Hippocampal formation (tissue), 2 donors: ENCODE data around the gene ASS1.

ENCODE experiments used
- DNase-seq, 2 donors: peaks; one replicate each; lab custom pipeline; 2025; lab: John Stamatoyannopoulos, UW

ASS1 gene

DNA sequence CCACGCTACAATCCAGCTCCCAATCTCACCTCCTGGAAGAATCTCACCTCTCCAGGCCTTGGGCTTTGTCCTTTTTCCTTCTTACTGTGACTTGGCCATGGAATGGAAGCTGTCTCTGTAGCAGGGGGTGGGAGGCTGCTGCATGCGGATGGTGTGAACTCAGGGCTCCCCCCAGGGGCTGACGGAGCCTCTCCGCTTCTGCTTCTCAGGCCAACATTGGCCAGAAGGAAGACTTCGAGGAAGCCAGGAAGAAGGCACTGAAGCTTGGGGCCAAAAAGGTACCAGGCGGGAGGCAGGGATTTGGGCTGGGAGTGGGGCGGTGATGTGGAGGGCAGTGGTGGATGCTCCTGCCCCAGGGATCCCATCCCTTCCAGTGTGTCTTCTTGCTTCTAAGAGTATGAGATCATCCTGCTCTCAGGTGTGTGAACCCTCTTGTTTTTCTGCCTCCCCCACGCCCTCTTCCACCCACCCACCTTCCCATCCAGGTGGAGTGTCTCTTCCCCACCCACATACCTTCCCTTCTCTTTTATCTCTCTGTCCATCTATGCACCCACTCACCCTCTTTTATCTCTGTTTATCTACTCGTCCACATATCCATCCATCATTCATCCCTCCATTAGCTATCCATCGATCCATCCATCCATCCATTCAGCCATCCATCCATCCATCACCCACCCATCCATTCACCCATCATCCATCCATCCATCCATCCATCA is 9.5 kb downstream of the ASS1 start:
- no peak for DNase-seq

DNA sequence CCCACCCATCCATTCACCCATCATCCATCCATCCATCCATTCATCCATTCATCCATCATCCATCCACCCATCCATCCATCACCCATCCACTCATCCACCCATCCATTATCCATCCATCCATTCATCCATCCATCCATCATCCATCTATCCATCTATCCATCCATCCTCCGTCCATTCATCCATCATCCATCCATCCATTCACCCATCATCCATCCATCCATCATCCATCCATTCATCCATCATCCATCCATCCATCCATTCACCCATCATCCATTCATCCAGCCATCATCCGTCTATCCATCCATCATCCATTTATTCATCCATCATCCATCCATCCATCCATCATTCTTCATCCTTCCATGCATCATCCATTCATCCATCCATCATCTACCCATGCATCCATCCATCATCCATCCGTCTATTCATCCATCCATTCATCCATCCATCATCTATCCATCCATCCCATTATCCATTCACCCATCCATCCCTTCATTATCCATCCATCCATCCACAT is 10.1 kb downstream of the ASS1 start:
- DNase-seq, result no peak

DNA sequence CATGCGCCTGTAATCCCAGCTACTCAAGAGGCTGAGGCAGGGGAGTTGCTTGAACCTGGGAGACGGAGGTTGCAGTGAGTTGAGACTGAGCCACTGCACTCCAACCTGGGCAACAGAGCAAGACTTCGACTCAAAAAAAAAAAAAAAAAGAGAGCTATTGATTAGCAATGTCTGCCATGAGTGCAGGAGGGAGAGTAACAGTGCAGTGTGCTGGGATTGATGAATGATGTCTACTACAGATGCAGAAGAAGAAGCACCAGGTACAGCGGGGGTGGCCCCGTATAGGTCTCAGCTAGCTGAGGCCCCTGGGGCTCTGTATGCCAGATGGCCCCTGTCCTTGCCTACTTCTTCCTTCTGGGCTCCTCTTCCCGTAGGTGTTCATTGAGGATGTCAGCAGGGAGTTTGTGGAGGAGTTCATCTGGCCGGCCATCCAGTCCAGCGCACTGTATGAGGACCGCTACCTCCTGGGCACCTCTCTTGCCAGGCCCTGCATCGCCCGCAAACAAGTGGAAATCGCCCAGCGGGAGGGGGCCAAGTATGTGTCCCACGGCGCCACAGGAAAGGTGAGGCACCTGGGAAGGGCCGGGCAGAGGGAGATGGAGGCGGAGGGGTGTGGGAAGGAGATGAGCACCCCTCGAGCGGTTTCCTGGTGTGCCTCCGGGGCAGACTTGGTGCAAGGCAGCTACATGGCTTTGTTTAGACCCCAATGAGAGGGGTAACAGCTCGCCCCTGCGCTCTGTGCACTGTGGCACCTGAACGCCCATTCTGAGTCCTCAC is 13.5 kb downstream of the ASS1 start:
- no peak for DNase-seq

DNA sequence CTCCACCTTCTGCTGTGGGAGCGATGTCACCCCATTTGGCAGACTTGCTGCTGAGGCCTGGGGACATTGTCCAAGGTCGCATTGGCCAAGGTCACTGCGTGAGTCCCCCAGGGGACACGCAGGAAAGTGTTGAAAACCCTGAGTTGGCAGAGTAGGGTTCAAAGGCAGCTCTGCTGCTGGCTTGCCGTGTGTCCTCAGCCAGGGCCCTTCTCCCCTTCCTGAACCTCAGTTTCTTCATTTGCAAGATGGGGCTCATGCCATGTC is 14.0 kb downstream of the ASS1 start:
- DNase-seq, result no peak

GRCh38 chr9:130459151-130459550 is 14.4 kb downstream of the ASS1 start:
- DNase-seq, result no peak

DNA sequence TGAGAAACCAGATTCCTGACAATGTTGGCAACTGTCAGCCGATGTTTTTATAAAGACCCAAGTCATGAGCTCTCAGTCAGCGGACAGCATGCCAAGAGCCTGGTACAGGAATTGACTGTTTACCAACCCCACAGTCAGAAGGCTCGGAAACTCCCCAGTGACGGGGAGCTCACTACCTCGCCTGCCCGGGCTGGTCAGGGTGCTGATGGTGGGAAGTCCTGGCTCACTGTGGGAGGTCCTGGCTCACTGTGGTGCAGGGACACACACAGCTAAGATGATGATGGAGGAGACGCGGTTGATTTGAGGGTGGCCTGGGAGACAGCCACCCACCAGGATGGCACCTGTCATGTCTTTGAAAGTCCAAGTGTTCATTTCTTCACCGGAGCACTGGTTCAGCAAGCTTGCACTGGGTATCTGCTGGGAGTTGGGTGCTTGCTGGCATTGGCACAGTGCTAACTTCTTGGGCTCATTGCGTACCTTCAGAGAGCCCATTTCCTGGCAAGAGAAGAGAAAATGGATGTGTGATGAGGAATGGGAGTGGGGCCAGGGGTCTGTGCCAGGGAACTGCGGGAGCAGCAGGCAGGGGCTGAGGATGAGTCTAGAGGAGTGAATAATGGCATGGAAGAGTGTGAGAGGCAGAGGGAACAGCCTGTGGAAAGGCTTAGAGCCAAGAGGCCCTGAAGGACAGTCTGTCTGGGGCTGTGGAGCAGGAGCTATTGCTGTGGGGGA is 15.3 kb downstream of the ASS1 start:
- no peak for DNase-seq

GRCh38 chr9:130461218-130461630 is 16.5 kb downstream of the ASS1 start:
- DNase-seq, result peak in 1 of 2 donors; percentile 54

GRCh38 chr9:130461731-130462130 is 17.0 kb downstream of the ASS1 start:
- no peak for DNase-seq

- no peak for DNase-seq
These were observed 18.2 kb downstream of the ASS1 start for GRCh38 chr9:130462685-130463540.

DNA sequence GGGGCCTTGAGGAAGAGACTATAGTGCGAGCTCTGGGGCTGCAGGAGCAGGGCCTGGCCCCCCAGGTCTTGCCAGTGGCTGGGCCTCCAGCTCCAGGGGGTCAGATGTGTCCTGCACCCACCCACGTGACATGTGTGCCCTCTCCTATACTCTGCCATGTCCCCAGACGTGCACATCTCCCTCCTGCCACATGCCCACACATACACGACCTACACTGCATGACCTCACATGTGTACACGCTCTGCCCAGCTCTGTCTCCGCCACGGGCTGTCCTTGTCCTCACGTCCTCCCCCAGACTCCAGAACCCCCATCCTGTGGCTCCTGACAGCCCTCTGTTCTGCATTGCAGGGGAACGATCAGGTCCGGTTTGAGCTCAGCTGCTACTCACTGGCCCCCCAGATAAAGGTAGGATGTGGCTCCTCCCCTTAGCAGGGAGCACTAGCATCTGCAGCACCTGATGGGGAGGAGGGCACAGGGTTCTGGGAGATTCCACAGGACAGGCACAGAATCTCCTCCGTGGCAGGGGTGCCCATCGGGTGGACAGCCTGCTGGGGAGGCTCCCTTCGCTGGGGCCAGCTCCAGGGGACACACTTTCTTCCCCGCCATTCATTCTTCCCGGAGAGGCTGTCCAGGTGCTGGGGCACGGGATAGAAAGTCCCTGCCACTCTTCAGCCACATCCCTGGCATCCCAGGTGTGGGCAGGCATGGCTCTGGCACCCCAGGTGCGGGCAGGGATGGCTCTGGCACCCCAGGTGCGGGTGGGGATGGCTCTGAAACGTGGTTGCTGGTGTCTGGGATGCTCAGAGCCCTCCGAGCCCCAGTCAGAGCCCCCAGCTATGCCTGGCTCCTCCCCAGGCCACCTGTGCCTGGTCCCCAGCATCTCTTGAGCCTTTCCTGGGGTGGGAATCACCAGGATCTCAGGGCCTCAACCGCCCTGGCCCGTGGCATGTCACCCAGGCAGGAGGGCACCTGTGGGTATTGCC is 19.3 kb downstream of the ASS1 start:
- no peak for DNase-seq

- DNase-seq, result no peak
These were observed 20.8 kb downstream of the ASS1 start for GRCh38 chr9:130465383-130466096.

DNA sequence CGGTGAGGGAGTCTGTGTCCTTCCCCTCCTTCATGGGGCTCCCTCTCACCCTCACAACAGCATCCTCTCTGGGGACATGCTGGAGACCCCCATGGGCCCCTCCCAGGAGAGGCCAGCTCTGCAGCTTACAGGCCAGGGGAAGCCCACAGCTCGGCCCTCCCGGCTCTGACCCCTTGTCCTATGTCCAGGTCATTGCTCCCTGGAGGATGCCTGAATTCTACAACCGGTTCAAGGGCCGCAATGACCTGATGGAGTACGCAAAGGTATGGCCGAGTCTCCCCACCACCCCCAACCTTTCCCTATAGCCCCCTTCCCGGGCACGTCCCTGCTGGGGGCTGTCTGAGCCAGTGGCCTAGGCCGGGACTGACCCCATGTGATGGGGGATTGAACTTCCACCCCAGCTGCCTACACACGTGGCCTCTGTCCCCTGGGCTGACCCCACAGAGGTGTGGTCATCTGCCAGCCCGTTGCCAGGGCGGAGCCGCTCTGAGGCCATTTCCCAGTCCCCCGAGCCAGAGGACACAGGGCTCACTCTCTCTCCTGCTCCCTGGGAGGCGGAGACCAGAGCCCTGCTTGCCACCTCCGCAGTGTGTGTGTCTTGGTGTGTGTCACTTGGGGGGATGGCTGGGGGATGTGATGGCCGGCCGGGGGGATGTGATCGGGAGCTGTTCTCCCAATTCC is 21.9 kb downstream of the ASS1 start:
- DNase-seq, result no peak

- DNase-seq, result no peak
These were observed 22.6 kb downstream of the ASS1 start for GRCh38 chr9:130467316-130467715.

- no peak for DNase-seq
These were observed 23.8 kb downstream of the ASS1 start for GRCh38 chr9:130468566-130468965.

GRCh38 chr9:130470269-130470668 is 25.5 kb downstream of the ASS1 start:
- no peak for DNase-seq

GRCh38 chr9:130470950-130471349 is 26.2 kb downstream of the ASS1 start:
- DNase-seq, result no peak

DNA sequence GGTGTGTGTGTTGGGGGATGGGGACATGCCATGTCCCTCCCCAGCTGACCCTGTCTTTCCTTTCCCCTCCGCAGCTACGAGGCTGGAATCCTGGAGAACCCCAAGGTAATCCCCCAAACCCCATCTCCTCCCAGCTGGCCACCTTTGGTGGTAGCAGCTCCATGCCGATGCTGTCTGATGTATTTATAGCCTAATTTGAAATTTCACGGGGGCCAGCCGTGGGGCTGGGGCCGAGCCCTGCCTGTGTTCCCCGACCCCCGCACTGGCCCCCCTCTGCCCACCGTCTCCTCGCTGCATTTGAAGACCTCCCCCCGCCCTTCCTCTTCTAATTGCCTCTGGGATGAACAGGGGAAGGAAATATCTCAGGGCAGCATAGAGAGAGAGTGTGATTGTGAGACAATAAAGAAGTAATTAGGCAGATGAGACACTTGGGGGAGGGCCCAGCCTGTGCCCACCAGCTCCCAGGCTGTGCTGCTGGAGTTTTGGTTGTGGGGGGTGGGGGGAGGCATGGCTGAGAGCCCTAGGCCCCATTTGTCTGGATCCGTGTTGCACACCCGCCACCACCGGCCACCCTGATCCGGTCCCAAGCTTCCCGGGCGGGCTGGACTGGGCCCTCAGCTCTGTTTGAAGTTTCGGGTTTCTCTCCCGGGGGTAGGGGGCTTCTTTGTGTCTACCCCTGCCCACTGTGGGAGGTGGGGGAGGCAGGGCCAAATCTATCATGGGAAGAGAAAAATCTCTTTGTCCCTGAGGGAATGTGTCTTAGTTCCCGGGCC is 26.8 kb downstream of the ASS1 start:
- no peak for DNase-seq

DNA sequence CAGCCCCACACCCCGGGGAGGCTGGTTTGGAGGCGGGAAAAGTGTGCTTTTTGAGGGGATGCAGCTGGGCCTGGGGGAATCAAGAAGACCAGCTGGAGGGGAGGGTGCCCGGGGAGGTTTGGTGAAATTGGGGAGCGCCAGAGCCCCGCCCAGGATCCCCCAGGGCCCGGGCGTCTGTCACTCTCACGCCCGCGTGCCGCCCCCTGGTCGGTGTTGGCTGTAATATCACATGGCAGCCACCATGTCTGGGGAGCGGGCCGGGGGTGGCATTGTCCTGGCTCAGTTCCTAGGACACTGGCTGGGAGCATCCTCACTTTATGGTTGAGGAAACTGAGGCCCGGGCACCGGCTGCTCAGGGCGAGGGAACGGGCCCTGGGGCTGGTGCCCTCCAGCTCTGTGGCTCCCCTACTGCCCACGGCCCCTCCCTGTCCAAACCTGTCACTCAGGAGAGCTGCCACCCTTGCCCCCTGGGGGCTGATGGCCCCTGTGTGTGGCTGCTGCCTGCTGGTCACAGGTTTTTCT is 27.5 kb downstream of the ASS1 start:
- DNase-seq, result no peak
